Lower leg skin (tissue), 4 donors: ENCODE results near the gene ZNF385D. TPM values are rescaled to one million over a fixed set of nuclear protein-coding genes. Genes with fewer than 3 reads are reported as not detected.

Source experiments
- DNase-seq, 2 donors: peaks; one replicate each; pipeline ENCODE4 v3.0.0-alpha.2; 2019; ENCODE audit warnings: low spot score in 2 of 2
- H3K4me3 ChIP-seq: fragments of 200-600 bp; sonication (generic); 2 replicates; pipeline ENCODE4 v1.5.1; 2017; ENCODE audit warnings: mild to moderate bottlenecking, low read depth; ENCODE audit not compliant: poor library complexity, severe bottlenecking
- POLR2A ChIP-seq, 2 donors: fragments of 450-650 bp; IDR thresholded peaks; one replicate each; pipeline ENCODE4 v1.6.1; 2016 to 2017; ENCODE audit warnings: antibody characterized with exemption in 2 of 2, mild to moderate bottlenecking in 1 of 2, moderate library complexity in 1 of 2
- WGBS, 2 donors: methylation state at CpG; one replicate each; pipeline ENCODE4 v1.1.5; 2018; 5-methylcytosine and 5-hydroxymethylcytosine counted together
- intact Hi-C: fragments of 100-400 bp; cut with DNase I; formaldehyde crosslinking; loops from one replicate; pipeline ENCODE4 v1.15.0; 2023; ENCODE audit warnings: low total_unique reads
- total RNA-seq, 4 donors: library from RNA; depleted of rRNA; stranded (reverse); fragments of >200 nt; gene quantifications; one replicate each; pipeline ENCODE4 v1.1.0, GENCODE V29; 2016
- TF ChIP-seq, protein P1 (sequence below), 3 donors: fragments of 450-650 bp; IDR thresholded peaks; one replicate each; pipeline ENCODE4 v1.5.1; 2016; ENCODE audit warnings: antibody characterized with exemption in 3 of 3, mild to moderate bottlenecking in 3 of 3, moderate library complexity in 2 of 3

Gene ZNF385D
- total RNA-seq, 4 donors from 2014 or later, result 0.38 to 4.2 (median 2.1) TPM

DNA sequence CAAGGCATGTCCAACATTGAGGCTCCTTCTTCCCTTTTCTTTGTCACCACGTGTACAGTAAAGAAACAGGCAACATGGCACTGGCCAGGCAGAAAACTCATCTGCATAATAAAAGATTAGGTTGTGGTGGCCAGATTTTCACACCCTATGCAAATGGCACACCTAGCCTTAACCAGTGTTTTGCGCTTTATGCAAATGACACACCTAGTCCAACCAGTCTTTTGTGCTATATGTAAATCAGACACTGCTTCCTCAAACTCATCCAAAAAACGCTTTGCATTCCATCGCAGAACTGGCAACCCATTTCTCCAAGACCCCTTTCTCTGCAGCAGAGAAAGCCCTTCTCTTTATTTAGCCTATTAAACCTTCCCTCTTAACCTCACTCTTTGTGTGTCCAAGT is 109.1 kb downstream of the ZNF385D start:
- intact Hi-C loops, result no loop called here
- 76 to 77% methylated on average over 4 of the region's 4 CpGs for WGBS, 2 donors
- DNase-seq, result no peak
- TF ChIP-seq, protein P1, sequence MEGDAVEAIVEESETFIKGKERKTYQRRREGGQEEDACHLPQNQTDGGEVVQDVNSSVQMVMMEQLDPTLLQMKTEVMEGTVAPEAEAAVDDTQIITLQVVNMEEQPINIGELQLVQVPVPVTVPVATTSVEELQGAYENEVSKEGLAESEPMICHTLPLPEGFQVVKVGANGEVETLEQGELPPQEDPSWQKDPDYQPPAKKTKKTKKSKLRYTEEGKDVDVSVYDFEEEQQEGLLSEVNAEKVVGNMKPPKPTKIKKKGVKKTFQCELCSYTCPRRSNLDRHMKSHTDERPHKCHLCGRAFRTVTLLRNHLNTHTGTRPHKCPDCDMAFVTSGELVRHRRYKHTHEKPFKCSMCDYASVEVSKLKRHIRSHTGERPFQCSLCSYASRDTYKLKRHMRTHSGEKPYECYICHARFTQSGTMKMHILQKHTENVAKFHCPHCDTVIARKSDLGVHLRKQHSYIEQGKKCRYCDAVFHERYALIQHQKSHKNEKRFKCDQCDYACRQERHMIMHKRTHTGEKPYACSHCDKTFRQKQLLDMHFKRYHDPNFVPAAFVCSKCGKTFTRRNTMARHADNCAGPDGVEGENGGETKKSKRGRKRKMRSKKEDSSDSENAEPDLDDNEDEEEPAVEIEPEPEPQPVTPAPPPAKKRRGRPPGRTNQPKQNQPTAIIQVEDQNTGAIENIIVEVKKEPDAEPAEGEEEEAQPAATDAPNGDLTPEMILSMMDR (IDR thresholded peaks at IDR 0.05), result no peak
- TF ChIP-seq POLR2A (IDR thresholded peaks at IDR 0.05), result no peak
- no peak overlapping the region for H3K4me3 ChIP-seq

DNA sequence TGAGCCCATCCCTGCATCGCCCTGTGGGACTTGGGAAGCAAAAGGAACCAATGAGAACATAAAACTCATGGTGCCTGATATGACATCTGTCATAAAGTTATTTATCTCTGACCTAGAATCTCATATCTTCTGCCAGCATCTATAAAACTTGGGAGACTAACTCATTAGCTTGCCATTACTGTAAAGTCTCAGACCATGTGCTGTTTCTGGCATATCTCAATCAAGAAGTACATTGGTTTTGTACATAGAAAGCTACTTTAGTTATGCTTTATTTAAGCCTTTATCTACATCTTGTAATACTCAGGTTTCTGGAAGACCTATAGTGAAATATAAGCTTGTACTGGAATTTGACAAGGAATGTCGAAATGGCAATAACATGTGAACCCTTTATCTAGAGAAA is 112.5 kb downstream of the ZNF385D start:
- no peak overlapping the region for H3K4me3 ChIP-seq
- no peak for DNase-seq
- WGBS, 2 donors, result 83 to 89% methylated on average over 2 of the region's 2 CpGs
- intact Hi-C loops, result no loop called here
- TF ChIP-seq POLR2A (IDR thresholded peaks at IDR 0.05), result no peak
- TF ChIP-seq, protein P1 (IDR thresholded peaks at IDR 0.05), result no peak

DNA sequence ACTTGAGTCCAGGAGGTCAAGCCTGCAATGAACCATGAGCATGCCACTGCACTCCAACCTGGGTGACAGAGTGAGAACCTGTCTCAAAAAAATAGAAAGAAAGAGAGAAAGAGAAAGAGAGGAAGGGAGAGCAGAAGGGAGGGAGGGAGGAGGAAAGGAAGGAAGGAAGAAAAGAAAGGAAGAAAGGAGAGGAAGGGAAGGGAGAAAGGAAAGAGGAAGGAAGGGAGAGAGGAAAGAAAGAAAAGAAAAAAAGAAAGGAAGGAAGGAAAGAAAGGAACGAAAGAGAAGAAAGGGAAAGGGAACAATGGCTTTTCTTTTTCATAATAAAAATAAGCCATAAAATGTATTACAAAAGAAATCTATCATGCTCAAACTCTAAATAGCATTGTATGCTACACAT is 116.9 kb downstream of the ZNF385D start:
- WGBS, 2 donors, result 71 to 86% methylated on average over 1 of the region's 1 CpG
- H3K4me3 ChIP-seq, result no peak overlapping the region
- intact Hi-C loops, result no loop called here
- TF ChIP-seq, protein P1 (IDR thresholded peaks at IDR 0.05), result no peak
- TF ChIP-seq POLR2A (IDR thresholded peaks at IDR 0.05), result no peak
- no peak for DNase-seq

DNA sequence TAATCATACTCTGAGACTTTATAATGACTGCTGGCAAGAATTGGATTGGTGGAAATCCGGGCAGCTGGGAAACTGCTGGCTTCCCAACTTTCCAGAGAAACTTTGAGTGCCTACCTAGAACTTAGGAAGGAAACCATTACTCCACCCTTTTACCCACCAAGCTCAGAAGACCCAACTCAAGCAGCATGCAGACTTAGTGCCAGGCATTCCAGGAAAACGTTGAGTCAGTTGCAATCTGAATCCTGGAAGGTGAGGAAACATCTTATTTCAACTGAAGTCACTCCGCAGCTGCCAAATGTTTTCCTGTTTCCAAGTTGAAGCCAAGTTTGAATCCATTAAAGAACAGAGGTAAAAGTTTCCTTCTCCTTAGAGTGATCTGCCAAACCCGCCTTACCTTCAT is 126.5 kb downstream of the ZNF385D start:
- TF ChIP-seq, protein P1 (IDR thresholded peaks at IDR 0.05), result no peak
- no peak for TF ChIP-seq POLR2A (IDR thresholded peaks at IDR 0.05)
- H3K4me3 ChIP-seq, result no peak overlapping the region
- intact Hi-C loops, result no loop called here
- DNase-seq, result no peak
- 57 to 66% methylated on average over 4 of the region's 4 CpGs for WGBS, 2 donors

DNA sequence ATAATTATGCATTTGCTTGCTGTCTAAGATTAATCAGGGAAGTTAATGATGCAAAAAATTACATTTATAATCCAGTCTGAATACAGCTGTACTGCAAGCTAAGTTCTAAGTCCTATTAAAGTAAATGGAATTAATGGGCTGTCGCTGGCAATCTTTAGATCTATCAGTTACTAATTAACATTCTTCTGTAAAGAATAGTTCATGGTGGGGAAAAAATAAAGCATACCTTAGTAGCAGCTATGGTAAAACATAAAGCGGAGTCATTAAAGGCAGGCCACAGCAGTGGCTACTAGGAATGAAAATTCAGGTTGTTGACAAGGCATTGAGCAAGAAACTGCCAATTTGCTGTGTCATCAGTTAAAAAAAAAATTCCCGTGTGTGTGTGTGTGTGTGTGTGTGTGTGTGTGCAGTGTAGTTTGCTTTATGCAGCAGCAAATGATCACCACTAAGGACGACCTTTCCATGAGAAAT is 129.8 kb downstream of the ZNF385D start:
- 66 to 69% methylated on average over 4 of the region's 4 CpGs for WGBS, 2 donors
- H3K4me3 ChIP-seq, result no peak overlapping the region
- DNase-seq, result no peak
- TF ChIP-seq, protein P1 (IDR thresholded peaks at IDR 0.05), result no peak
- no peak for TF ChIP-seq POLR2A (IDR thresholded peaks at IDR 0.05)
- intact Hi-C loops, result no loop called here

DNA sequence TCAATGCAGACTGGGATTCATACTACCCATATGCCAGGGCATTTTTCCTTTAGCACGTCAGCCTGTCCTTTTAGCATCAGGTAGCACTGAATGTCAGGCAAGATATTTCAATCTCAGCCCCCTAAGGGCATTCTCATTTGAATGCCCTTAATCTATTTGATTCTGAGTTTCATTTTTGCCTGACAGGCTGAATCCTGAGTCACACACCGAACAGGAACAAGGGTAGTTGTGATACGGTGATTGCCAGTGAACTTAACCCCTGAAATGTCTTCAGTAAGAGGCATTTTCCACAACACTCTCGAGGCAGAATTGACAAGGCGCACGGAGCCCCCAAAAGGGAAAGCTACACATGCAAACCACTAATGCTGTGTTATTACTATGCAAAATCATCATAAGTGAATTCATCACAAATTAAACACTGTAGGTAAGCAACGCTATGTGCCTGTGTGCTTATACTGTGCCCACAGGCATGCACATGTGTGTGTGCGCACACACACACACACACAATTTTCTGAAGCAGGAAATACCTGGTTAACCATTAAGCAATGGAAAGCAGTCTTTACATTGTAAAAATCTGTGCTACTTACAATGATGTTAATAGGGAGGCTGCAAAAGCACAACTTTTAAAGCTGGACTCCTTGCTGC is 130.4 kb downstream of the ZNF385D start:
- DNase-seq, result no peak
- WGBS, 2 donors, result 54 to 60% methylated on average over 8 of the region's 8 CpGs
- intact Hi-C loops, result no loop called here
- no peak overlapping the region for H3K4me3 ChIP-seq
- no peak for TF ChIP-seq POLR2A (IDR thresholded peaks at IDR 0.05)
- TF ChIP-seq, protein P1 (IDR thresholded peaks at IDR 0.05), result no peak
